LoVo (cell line): ENCODE measurements around the gene ABCD1.
"Not testable (repeated sequence)": the region's sequence is repeated elsewhere in the genome, so short reads cannot be mapped to it uniquely, and the experiment has no call there.

Source experiments
- DNase-seq: peaks from one replicate; pipeline ENCODE4 v3.0.0-alpha.2; 2016; ENCODE audit warnings: low spot score

The ABCD1 gene

DNA sequence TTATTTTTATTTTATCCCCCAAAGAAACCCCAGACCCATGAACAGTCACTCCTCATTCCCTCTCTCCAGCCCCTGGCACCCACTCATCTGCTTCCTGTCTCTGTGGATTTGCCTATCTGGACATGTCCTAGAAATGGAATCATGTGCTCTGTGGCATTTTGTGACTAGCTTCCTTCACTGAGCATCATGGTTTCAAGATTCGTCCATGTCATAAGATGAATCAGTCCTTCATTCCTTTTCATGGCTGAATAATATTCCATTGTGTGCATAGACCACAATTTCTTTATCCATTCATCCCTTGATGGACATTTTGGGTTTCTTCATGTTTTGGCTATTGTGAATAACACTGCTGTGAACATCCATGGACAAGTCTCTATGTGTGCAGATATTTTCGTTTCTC lies 10.2 kb downstream of the ABCD1 start:
- DNase-seq = no peak

DNA sequence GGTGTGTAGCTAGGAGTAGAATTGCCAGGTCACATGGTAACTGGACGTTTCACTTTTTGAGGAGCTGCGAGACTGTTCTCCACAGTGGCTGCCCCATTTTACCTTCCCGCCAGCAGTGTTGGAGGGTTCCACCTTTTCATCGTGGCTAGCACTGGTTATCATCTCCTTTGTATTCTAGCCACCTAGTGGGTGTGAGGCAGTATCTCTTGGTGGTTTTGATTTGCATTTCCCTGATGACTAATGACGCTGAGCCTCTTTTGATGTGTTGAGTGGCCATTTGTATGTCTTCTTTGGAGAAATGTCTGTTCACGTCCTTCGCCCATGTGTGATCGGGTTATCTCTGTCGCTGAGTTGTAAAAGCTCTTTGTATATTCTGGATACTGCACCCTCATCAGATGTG lies 10.6 kb downstream of the ABCD1 start:
- no peak for DNase-seq

DNA sequence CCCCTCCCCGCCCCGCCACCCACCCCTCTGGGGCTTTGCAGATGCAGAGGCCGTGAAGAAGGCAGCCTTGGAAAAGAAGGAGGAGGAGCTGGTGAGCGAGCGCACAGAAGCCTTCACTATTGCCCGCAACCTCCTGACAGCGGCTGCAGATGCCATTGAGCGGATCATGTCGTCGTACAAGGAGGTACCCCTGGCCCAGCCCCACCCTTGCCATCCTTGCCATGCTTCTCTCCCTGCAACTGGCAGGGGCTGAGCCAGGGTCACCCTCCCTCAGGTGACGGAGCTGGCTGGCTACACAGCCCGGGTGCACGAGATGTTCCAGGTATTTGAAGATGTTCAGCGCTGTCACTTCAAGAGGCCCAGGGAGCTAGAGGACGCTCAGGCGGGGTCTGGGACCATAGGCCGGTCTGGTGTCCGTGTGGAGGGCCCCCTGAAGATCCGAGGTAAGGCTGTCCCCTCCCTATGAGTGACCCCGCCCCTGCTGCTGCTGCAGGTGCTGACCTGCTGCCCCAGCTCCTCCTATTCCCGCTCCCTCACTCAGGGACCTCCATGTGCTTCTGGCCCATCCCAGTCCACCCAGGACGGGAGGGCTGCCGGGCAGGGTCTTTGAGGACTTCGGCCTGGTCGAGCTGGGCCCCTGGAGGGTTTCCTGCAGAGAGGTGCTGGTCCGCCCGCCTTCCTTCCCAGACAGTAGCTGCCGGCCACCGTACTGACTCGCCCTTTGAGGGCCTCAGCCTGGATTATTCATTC lies 11.6 kb downstream of the ABCD1 start:
- no peak for DNase-seq

DNA sequence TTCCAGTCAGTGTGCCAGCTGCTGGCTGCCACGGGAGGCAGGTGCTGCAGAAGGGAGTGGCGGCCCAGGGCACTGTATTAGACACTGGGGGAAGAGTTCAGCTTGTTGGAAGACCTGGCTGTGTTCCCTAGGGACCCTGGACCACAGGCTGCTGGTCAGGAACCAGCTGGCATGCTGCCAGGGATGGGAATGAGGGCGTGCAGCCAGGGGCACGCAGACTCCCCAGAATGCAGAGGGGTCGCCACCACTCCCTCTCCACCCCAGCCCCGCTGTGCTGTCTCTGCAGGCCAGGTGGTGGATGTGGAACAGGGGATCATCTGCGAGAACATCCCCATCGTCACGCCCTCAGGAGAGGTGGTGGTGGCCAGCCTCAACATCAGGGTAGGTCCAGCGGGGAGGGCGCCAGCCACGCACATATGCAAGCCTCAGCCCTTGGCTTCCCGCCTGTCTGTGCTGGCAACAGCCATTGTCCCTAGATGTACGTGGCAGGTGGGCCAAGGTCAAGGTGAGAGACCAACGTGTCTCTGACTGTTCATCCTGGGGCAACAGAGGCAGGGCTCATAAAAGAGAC lies 12.3 kb downstream of the ABCD1 start:
- no peak for DNase-seq

DNA sequence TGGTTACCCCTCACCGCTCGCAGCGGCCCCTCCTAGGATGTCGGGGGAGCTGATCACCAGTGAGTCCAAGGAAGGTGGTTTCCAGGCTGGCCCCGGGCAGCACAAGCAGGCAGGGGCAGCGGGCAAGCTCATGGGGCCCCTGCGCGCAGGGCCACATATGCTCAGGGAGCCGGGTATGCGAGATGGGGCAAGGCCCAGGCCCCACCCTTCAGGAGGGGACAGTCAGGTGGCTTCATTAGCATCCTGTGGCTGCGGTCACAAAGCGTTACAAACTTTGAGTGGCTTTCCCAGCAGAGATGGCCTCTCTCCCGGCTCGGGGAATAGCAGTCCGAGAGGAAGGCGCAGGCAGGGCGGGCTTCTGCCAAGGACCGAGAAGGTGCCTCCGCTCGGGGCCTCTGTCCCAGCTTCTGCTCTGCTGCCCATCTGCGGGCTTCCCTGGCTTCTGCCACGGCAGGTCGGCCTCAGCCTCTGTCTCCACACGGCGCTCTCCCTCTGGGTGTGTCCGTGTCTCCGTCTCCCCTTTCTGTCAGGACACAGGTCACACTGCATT lies 13.5 kb downstream of the ABCD1 start:
- no peak for DNase-seq

DNA sequence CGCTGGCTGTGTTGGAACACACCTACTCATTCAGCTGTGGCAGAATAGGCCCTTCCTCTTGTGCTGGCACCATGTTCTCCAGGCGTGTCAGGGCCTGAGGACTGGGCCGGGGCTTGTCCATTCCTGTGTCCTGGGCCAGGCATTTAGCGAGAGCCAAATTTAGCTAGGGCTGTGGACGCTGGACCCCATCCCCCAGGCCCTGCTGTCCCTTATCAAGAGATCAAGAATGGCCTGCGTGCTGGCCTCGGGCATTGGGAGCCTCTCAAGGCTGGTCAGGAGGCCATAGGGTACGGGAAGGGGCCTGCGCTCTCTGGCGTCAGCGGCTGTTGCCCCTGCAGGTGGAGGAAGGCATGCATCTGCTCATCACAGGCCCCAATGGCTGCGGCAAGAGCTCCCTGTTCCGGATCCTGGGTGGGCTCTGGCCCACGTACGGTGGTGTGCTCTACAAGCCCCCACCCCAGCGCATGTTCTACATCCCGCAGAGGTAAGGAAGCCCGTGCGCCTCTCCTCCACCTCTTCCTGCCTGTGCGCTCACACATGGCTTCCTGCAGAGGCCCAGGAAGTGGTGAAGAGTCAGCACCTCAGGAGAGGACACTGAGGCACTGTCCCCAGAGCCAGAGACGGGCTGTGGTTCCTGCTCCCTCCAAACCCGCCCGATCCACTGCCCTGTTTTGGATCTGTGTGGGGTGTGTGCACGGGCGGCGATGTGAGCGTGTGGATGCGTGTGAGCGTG lies 15.3 kb downstream of the ABCD1 start:
- DNase-seq = no peak

DNA sequence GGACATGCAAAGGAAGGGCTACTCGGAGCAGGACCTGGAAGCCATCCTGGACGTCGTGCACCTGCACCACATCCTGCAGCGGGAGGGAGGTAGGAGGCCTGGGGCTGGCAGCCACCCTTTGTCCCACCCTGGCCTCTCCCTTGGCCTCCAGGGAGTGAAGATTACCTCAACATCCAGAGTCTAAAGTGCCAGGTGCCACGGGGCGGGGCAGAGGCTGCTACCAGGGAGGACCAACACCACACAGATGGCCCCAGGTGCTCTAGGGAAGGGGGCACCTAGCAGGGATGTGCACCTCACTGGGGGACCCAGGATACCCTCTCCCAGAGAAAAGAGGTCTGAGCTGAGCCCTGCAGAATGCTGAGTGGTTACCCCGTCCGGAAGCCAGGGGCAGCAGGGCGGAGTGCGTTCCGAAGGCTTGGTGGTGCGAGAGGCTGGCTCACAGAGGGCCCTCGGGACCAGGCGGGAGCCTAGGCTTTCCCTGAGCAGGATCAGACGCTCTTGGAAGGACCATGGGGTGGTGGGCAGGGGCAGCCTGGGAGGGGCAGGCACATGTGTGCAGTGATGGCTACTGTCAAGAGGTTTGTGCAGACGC lies 16.1 kb downstream of the ABCD1 start:
- DNase-seq = no peak

DNA sequence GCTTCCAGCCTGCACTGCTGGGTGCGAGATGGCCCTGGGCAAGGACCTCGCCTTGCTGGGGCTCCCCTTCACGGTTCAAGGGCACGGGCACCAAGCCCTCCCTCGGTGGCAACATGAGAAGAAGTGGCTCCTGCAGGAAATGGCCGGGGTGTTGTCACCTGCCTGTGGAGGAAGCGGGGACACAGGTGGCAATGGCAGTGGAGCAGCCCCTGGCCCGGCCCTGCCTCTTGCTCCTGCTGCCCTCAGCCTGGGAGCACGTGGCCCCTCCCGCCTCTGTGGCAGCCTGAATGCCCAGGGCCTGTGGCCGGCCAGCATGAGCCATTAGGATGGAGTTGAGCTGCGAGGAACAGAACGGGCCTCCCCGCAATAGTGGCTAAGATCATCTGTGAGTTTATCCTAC lies 16.8 kb downstream of the ABCD1 start:
- no peak for DNase-seq

DNA sequence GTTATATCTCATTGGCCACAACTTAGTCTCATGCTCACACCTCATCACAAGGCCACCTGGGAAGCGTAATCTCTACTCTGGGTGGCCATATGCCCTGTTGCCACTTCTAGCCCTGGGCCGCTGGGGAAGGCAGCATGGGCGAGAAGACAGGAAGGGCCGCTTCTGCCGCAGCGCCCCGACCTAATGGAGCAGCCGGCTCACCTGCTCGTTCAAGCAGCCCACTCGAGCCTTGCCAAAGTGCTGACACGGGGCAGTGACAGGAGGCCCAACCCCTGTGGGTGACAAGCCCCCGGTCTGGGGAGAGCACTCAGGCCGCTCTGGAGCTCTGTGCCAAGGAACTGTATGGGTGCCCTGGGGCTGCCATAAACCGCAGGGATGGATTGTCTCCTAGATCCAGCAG lies 17.5 kb downstream of the ABCD1 start:
- not testable (repeated sequence) for DNase-seq

DNA sequence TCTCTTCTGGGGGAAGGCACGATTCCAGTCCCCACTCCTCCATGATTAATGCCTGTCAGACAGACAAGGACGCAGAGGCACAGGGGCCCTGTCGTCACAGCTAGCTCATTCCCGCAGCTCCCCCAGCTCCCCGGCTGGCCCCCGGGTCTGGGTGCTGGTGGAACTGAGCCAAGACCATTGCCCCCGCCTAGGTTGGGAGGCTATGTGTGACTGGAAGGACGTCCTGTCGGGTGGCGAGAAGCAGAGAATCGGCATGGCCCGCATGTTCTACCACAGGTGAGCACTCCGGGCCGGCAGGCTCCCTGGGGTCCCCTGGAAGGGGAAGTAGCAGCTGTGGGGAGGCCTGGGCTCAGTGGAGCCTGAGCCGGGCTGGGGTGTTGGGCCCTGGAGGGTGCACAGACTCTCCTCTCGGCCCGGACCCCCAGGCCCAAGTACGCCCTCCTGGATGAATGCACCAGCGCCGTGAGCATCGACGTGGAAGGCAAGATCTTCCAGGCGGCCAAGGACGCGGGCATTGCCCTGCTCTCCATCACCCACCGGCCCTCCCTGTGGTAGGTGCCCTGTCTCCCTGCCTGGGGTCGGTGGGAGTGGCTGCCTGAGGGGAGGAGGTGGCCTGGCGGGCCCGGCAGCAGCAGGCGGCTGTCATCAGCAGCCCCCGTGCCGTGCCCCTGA lies 18.3 kb downstream of the ABCD1 start:
- DNase-seq = not testable (repeated sequence)

DNA sequence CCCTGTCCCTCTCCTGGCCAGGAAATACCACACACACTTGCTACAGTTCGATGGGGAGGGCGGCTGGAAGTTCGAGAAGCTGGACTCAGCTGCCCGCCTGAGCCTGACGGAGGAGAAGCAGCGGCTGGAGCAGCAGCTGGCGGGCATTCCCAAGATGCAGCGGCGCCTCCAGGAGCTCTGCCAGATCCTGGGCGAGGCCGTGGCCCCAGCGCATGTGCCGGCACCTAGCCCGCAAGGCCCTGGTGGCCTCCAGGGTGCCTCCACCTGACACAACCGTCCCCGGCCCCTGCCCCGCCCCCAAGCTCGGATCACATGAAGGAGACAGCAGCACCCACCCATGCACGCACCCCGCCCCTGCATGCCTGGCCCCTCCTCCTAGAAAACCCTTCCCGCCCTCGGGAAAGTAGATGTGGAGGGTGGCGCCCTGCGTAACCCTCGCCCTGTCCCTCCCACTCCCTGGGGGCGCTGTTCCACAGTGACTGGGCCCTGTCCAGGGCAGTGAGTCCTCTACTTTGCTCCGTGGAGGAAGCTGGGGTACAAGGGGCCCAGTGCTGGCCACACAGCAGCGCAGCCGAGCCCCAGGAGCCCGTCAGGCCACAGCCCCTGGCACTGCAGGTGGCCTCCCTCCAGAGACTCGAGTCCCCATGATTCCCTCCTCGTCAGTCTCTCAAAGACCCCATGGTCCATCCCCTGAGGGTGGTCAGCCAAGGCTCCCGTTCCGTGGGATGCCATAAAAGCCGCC lies 19.0 kb downstream of the ABCD1 start:
- peak; percentile 22 for DNase-seq

DNA sequence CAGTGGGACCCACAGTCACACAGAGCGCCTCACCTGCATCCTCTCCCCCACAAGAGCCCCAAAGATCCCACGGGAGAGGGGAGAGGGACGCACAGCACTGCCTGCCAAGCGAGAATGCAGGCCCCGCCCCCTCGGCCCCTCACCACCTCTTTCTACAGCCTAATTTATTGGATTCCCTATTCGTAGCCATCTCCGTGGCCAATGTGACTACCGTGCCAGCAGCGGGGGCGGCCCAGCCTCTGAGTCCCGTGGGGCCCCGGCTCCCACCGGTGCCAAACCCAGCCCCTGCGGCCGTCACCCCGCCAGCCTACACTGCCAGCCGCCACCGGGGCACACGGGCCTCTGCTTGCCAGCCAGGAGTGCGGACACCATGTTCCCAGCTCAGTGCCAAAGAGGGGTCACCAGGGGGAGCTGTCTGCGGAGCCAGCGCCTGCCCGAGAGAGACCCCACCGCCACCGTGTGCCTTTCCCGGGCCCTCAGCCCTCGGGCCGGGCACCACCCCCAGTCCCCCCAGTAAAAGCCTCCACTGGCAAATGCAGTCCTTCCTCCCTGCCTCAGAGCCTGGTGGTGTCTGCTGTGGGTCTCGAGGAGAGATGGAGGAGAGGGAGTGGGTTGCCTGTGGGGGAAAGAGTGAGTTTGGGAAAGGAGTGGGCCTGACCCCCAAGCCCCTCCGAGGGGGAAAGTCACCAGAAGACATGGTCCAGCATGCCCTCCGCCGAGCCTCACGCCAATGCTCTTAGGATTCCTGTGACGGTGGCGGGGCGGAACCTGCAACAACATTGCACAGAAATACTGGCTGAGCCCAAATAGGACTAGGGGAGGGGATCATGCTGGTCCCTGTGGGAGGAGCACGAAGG lies 19.8 kb downstream of the ABCD1 start:
- DNase-seq = no peak

DNA sequence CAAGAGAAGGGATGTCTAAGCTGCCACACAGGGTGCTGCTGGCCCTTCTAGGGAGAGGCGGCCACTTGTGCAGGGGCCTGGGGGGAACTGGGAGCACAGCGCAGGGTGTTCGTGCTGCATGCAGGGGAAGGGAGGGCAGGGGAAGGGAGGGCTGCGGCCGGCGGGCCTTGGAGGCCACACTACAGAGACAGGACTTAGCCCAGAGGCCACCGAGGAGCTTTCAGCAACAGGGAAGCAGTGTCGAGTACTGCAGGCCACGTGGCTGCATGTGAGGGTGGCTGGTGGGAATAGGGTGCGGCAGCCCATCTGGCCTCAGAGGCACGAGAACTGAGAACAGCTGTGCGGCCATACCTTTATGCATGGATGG lies 20.4 kb downstream of the ABCD1 start:
- DNase-seq = not testable (repeated sequence)

DNA sequence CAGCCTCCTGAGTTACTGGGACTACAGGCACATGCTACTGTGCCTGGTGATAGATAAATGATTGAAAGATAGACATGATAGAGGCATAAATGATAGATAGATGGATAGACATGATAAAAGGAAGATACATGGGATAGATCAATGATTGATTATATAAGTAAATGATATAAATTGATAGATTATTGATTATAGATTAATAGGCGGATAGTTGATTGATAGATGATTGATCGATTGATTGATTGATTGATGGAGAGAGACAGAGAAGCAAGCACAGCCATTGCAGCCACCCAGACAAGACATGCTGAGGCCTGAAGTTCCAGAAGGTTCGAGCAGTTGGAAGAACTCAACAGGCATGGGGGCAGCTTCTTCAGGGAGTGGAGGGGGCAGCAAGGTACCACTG lies 21.7 kb downstream of the ABCD1 start:
- DNase-seq = no peak

DNA sequence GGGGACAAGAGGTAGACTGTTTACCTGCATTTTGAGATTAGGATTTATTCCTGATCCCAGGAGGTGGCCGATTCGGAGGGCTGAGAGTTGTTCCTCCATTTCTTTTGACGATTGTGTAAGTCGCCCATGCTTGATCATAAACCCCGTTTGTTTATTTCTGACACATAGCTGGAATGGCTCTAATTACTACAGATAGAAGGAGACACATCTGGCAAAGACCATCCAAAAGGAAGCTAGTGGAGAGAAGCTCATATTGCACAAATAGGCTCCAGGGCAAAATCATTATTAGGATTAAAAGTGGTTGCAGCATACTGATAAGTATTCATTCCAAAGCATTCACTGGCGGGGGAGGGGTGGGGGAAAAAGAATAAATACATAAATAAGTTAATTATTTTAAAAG lies 22.3 kb downstream of the ABCD1 start:
- not testable (repeated sequence) for DNase-seq

DNA sequence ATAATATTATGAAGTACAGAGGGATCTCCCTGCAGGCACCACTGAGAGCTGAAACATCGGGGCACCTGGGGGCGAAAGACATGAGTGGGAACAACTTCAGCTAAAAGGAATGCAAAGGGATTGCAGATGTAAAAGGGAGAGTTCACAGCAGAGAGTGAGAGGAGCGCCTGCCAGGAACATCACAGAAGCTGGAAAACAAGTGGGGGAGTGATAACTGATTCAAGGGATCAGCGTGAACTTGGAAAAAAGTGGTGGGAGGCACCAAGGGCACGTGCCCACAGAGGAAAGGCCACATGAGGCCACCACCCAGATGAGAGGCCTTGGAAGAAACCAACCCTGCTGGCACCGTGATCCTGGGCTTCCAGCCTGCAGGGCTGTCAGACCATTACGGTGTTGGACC lies 24.4 kb downstream of the ABCD1 start:
- not testable (repeated sequence) for DNase-seq

DNA sequence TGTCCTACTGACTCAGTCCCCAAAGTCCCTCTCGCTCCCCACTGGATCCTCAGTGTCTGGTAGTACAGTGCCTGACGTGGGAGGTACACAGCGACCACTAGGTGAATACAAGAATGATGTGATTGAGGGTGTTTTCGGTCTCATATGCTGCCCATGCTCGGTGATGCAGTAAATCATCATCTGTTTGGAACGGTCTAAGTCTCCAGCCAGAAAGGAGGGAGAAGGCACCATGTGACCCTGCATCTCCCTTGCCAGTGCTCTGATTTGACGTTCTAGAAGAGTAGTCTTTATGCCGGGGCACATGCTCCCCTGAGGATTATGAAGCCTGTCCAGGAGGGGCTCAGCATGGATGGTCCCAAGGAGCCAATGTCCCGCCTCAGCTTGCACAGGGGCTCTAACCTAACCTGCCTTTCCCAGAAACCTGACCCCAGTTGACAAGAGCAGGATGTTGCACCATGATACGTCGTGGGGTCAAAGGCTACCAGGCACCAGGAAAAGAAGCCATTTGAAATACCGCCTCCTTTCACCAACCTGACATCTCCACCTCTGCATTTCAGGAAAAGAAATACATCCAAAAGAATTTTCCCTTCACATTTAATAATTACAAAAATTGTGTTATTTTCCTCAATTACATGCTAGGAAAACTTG lies 25.6 kb downstream of the ABCD1 start:
- DNase-seq = no peak

DNA sequence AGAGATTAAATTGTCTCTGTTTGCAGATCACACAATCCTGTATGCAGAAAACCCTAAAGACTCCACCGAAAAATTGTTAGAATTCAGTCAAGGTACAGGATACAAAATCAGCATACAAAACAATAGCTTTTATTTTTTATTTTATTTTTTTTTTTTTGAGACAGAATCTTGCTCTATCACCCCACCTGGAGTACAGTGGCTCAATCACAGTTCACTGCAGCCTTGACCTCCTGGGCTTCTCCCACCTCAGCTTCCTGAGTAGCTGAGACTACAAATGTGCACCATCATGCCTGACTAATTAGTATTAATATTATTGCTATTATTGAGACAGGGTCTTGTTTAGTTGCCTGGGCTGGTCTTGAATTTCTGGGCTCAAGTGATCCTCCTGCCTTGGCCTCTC lies 30.5 kb downstream of the ABCD1 start:
- DNase-seq = no peak

DNA sequence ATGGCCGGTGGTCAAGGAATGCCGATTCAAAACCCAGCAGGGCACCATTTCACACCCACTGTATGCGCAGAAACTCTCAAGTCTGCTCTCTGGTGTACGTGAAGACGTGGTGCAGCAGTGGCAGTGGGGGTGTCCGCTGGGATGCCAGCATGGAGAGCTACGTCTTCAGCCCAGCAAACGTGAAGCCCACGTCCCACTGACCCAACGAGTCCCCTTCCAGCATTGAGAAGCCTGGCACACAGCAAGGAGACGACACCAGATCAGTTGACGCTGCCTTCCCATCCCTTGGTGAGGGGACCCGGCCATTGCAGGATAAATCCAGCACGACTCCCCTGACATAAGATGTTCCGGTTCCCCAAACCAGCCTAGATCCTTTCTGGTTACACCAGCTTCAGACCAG lies 37.2 kb downstream of the ABCD1 start:
- DNase-seq = no peak

DNA sequence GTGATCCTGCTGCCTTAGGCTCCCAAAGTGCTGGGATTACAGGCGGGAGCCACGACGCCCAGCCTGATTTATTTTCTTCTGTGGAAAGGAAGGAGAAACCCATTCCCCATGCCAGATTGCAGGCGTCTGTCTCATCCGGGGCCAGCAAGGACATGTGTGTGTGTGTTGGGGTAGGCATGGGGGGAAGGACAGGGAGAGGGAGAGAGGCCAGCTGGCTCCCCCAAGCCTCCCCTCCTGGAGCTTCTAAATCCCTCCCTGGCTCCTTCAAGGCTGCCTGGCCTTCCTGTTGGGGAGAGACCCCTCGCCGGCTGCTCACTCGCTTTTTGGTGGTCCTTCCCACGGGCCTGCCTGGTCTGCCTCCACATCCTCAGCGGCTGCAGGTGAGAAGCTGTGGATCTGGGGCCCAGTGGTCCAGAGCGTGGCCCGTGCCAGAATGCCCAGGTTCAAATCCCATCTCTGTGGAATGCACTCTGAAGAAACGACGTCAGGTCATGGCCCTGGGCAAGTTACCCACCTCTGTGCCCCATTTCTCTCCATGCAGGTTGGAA lies 38.0 kb downstream of the ABCD1 start:
- DNase-seq = no peak
